CD4-positive, alpha-beta T cell treated with Interleukin-15 for 4 hours (primary cell): Measurements from ENCODE around the gene LRRN4.
"Not testable (repeated sequence)": the region's sequence is repeated elsewhere in the genome, so short reads cannot be mapped to it uniquely, and the experiment has no call there.

Source experiments
- DNase-seq: peaks from one replicate; pipeline ENCODE4 v3.0.0-alpha.2; 2020; ENCODE audit warnings: low spot score

The LRRN4 gene

GRCh38 chr20:6058684-6059295 is 4.9 kb upstream of the LRRN4 start:
- DNase-seq: no peak

GRCh38 chr20:6057691-6058090 is 3.8 kb upstream of the LRRN4 start:
- no peak for DNase-seq

- DNase-seq: no peak
Observed at GRCh38 chr20:6057139-6057538, 3.3 kb upstream of the LRRN4 start.

GRCh38 chr20:6055981-6056569 is 2.2 kb upstream of the LRRN4 start:
- DNase-seq: no peak

- DNase-seq: no peak
Observed at GRCh38 chr20:6055161-6055783, 1.4 kb upstream of the LRRN4 start.

- not testable (repeated sequence) for DNase-seq
Observed at GRCh38 chr20:6054689-6055051, 810 bp upstream of the LRRN4 start.

GRCh38 chr20:6053064-6053775 is 640 bp downstream of the LRRN4 start:
- no peak for DNase-seq

GRCh38 chr20:6051505-6051904 is 2.4 kb downstream of the LRRN4 start:
- DNase-seq: no peak

GRCh38 chr20:6048391-6048790 is 5.5 kb downstream of the LRRN4 start:
- DNase-seq: no peak

- no peak for DNase-seq
Observed at GRCh38 chr20:6046432-6046831, 7.4 kb downstream of the LRRN4 start.

- no peak for DNase-seq
Observed at GRCh38 chr20:6045566-6045965, 8.3 kb downstream of the LRRN4 start.

GRCh38 chr20:6044115-6044514 is 9.7 kb downstream of the LRRN4 start:
- no peak for DNase-seq

- no peak for DNase-seq
Observed at GRCh38 chr20:6041808-6042265, 12.0 kb downstream of the LRRN4 start.

- DNase-seq: no peak
Observed at GRCh38 chr20:6040958-6041807, 12.7 kb downstream of the LRRN4 start.

GRCh38 chr20:6040540-6040939 is 13.3 kb downstream of the LRRN4 start:
- DNase-seq: no peak

GRCh38 chr20:6039766-6040165 is 14.1 kb downstream of the LRRN4 start:
- no peak for DNase-seq

- DNase-seq: no peak
Observed at GRCh38 chr20:6038256-6038655, 15.6 kb downstream of the LRRN4 start.

- DNase-seq: no peak
Observed at GRCh38 chr20:6037082-6037481, 16.8 kb downstream of the LRRN4 start.

- no peak for DNase-seq
Observed at GRCh38 chr20:6036213-6036612, 17.6 kb downstream of the LRRN4 start.

GRCh38 chr20:6034134-6034969 is 19.5 kb downstream of the LRRN4 start:
- no peak for DNase-seq

- not testable (repeated sequence) for DNase-seq
Observed at GRCh38 chr20:6032907-6033306, 21.0 kb downstream of the LRRN4 start.
